HepG2 (cell line): ENCODE data around the gene USE1. TPM values are rescaled to one million over a fixed set of nuclear protein-coding genes. Genes with fewer than 3 reads are reported as not detected.

Experiments used
- CENPT ChIP-seq: sonication (generic); formaldehyde crosslinking; IDR thresholded peaks from 2 replicates; pipeline ENCODE4 v1.8.0; 2022; ENCODE audit warnings: low read depth, mild to moderate bottlenecking, moderate library complexity, missing genetic modification reagents
- GLMP ChIP-seq: sonication (generic); formaldehyde crosslinking; IDR thresholded peaks from 2 replicates; pipeline ENCODE4 v1.9.0; 2021; ENCODE audit warnings: missing genetic modification reagents, mild to moderate bottlenecking, borderline replicate concordance
- KDM1A ChIP-seq: IDR thresholded peaks from 2 replicates; pipeline ENCODE4 v1.6.1; 2016; ENCODE audit warnings: missing compliant biosample characterization
- KDM5B ChIP-seq: sonication (generic); formaldehyde crosslinking; IDR thresholded peaks from 2 replicates; pipeline ENCODE4 v1.4.0; 2020; ENCODE audit warnings: missing genetic modification reagents, mild to moderate bottlenecking, borderline replicate concordance
- MAF1 ChIP-seq: sonication (generic); formaldehyde crosslinking; IDR thresholded peaks from 2 replicates; pipeline ENCODE4 v1.5.0; 2020; ENCODE audit warnings: missing genetic modification reagents, borderline replicate concordance
- MAX ChIP-seq: IDR thresholded peaks from 2 replicates; pipeline ENCODE4 v1.6.1; 2012; ENCODE audit warnings: inconsistent platforms
- MIER2 ChIP-seq: IDR thresholded peaks from 2 replicates; pipeline ENCODE4 v1.6.1; 2016; ENCODE audit warnings: missing biosample characterization, missing genetic modification reagents
- NFE2 ChIP-seq: sonication (generic); formaldehyde crosslinking; IDR thresholded peaks from 2 replicates; pipeline ENCODE4 v1.4.0; 2020; ENCODE audit warnings: missing genetic modification reagents
- SCMH1 ChIP-seq: sonication (generic); formaldehyde crosslinking; IDR thresholded peaks from 2 replicates; pipeline ENCODE4 v1.9.0; 2021; ENCODE audit warnings: missing genetic modification reagents, mild to moderate bottlenecking, borderline replicate concordance
- ZBTB1 ChIP-seq: sonication (generic); formaldehyde crosslinking; IDR thresholded peaks from 2 replicates; pipeline ENCODE4 v1.4.0; 2020; ENCODE audit warnings: missing genetic modification reagents, borderline replicate concordance
- ZC3H13 ChIP-seq: sonication (generic); formaldehyde crosslinking; IDR thresholded peaks from 2 replicates; pipeline ENCODE4 v1.8.1; 2023; ENCODE audit warnings: mild to moderate bottlenecking, missing genetic modification reagents, moderate library complexity
- ZMYM3 ChIP-seq: sonication (generic); formaldehyde crosslinking; IDR thresholded peaks from 2 replicates; pipeline ENCODE4 v1.5.1; 2020; ENCODE audit warnings: mild to moderate bottlenecking, missing genetic modification reagents
- ZNF101 ChIP-seq: sonication (generic); formaldehyde crosslinking; IDR thresholded peaks from 2 replicates; pipeline ENCODE4 v1.4.0; 2020; ENCODE audit warnings: mild to moderate bottlenecking, low read depth, missing genetic modification reagents, borderline replicate concordance
- ZNF180 ChIP-seq: sonication (generic); formaldehyde crosslinking; IDR thresholded peaks from 2 replicates; pipeline ENCODE4 v1.4.0; 2020; ENCODE audit warnings: low read depth, missing genetic modification reagents, borderline replicate concordance
- ZNF281 ChIP-seq: sonication (generic); formaldehyde crosslinking; IDR thresholded peaks from 2 replicates; pipeline ENCODE4 v1.4.0; 2020; ENCODE audit warnings: missing genetic modification reagents, borderline replicate concordance
- ZNF430 ChIP-seq: sonication (generic); formaldehyde crosslinking; IDR thresholded peaks from 2 replicates; pipeline ENCODE4 v1.9.0; 2021; ENCODE audit warnings: mild to moderate bottlenecking, missing genetic modification reagents
- ZNF558 ChIP-seq: sonication (generic); formaldehyde crosslinking; IDR thresholded peaks from 2 replicates; pipeline ENCODE4 v1.9.0; 2022; ENCODE audit warnings: mild to moderate bottlenecking, missing genetic modification reagents, borderline replicate concordance
- ZNF652 ChIP-seq: IDR thresholded peaks from 2 replicates; pipeline ENCODE4 v1.6.1; 2016; ENCODE audit warnings: low read depth, borderline replicate concordance
- ZNF782 ChIP-seq: sonication (generic); formaldehyde crosslinking; IDR thresholded peaks from 2 replicates; pipeline ENCODE4 v1.4.0; 2020; ENCODE audit warnings: missing genetic modification reagents, mild to moderate bottlenecking, borderline replicate concordance
- polyA plus RNA-seq, 8 experiments: library from polyadenylated mRNA; depleted of rRNA in 3 of 8; stranded (reverse) in 7 of 8; unstranded in 1 of 8; fragments of >200 nt; fragmentation: Illumina TruSeq in 4 of 8; extraction: Trizol in 4 of 8; gene quantifications; 2 replicates each; pipeline versions ENCODE4 v1.2.1 to v1.2.3, GENCODE V29; 2011 to 2016; ENCODE audit warnings: low read depth in 4 of 8, missing spikeins in 1 of 8, mixed read lengths in 1 of 8; ENCODE audit not compliant: insufficient read depth in 1 of 8
- total RNA-seq, 5 experiments: library from RNA; depleted of rRNA; stranded (reverse); fragments of >200 nt; fragmentation: Illumina TruSeq; extraction: Trizol; gene quantifications; 2 replicates each; pipeline ENCODE4 v1.2.3, GENCODE V29; 2016; ENCODE audit warnings: low read depth in 1 of 5

USE1 gene
- total and polyA plus RNA-seq, 2 of the 13 experiments (the other 11 are each of a cell fraction or from before 2014, with no cell fraction given), result 9.9 to 17.6 TPM

DNA sequence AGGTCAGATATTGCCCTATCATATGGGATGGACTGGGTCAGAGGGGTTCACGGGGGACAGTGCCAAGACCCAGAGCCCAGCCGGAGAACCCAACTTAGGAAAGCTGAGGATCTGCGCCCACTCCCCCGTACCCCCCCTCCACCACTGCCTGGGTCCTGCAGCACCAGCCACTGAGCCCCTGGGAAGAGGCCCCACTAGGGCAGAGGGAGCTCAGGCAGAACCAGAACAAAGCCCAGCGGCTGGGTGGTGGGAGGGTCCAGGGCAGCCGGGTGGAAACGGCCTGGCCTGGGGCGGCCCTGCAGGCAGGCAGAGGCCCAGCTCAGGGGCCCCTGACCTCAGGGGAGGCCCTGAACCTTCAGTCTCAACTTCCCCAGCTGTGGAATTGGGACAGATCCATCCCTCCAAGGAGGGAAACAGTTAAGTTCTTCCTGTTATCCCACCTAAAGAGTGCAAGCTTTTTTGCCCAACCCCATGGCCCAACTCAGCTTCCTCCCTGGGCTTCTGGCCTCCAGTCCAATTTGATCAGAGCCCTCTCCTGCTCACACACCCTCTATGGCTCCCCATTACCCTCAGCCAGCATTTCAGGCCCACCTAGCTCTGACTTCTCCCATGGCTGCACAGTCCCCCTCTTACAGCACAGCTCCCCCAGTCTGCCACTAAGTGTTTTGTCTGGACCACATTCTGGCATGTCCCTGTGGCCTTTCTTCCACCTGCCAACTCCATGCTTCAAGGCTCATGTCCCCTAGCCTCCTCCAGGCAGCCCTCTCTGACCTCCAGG, 27.5 kb downstream of the USE1 start (continued):
- no peak for TF ChIP-seq ZNF101
- TF ChIP-seq ZC3H13 (CRISPR knock-in tag), result 0 out of 2 replicates have a peak, but pooled peaks have one; percentile 12
- TF ChIP-seq MAF1 (CRISPR knock-in tag), result no peak
- TF ChIP-seq ZNF430 (CRISPR knock-in tag), result no peak
- TF ChIP-seq ZNF652, result no peak
- no peak for TF ChIP-seq NFE2 (CRISPR knock-in tag)
- TF ChIP-seq ZNF782 (CRISPR knock-in tag), result no peak
- no peak for TF ChIP-seq MAX
- TF ChIP-seq ZBTB1 (CRISPR knock-in tag), result no peak
- TF ChIP-seq ZNF558 (CRISPR knock-in tag), result peak; percentile 59; the same call in 1 of the 2 replicates
- no peak; the same call in 1 of the 2 replicates for TF ChIP-seq KDM5B (CRISPR knock-in tag)
- no peak for TF ChIP-seq CENPT (CRISPR knock-in tag)
- no peak for TF ChIP-seq ZNF281 (CRISPR knock-in tag)
- peak; percentile 87 for TF ChIP-seq ZMYM3 (CRISPR knock-in tag)
- peak; percentile 26; the same call in 1 of the 2 replicates for TF ChIP-seq KDM1A (CRISPR knock-in tag)
- TF ChIP-seq MIER2 (CRISPR knock-in tag), result no peak
- TF ChIP-seq ZNF180 (CRISPR knock-in tag), result no peak
- no peak for TF ChIP-seq SCMH1 (CRISPR knock-in tag)
- no peak for TF ChIP-seq GLMP (CRISPR knock-in tag)
- TF ChIP-seq, all 625 proteins: peak for 34
